CD14-positive monocyte (primary cell): ENCODE data around the gene DAPK2. TPM values are rescaled to one million over a fixed set of nuclear protein-coding genes. Genes with fewer than 3 reads are reported as not detected.

ENCODE experiments used
- DNase-seq, 3 donors: peaks; one replicate each; pipeline ENCODE4 v3.0.0-alpha.2; 2011 to 2022
- H2AFZ ChIP-seq: 2 replicates; pipeline ENCODE4 v1.6.0; 2012; ENCODE audit warnings: mild to moderate bottlenecking, low read depth, low read length, inconsistent platforms; ENCODE audit not compliant: insufficient read depth, poor library complexity, severe bottlenecking
- H3K27ac ChIP-seq, 2 donors: 1 replicate in 1 of 2; 2 replicates in 1 of 2; pipeline ENCODE4 v1.5.1; 2012 to 2013; ENCODE audit warnings: low read length in 2 of 2, control low read depth in 1 of 2, inconsistent platforms in 1 of 2, low read depth in 1 of 2, mild to moderate bottlenecking in 1 of 2
- H3K27me3 ChIP-seq, 2 donors: one replicate each; pipeline versions ENCODE4 v1.6.0 to v1.6.1; 2011 to 2013; ENCODE audit warnings: low read length in 2 of 2; ENCODE audit not compliant: control insufficient read depth in 2 of 2, insufficient read depth in 2 of 2
- H3K36me3 ChIP-seq, 2 donors: replicated peaks in 1 of 2; 1 replicate in 1 of 2; 2 replicates in 1 of 2; pipeline versions ENCODE4 v1.5.1 to v1.6.1; 2012 to 2013; ENCODE audit warnings: low read length in 2 of 2, control low read depth in 1 of 2, inconsistent platforms in 1 of 2, mild to moderate bottlenecking in 1 of 2; ENCODE audit not compliant: insufficient read depth in 2 of 2, control insufficient read depth in 1 of 2
- H3K4me1 ChIP-seq, 2 donors: 1 replicate in 1 of 2; 2 replicates in 1 of 2; pipeline versions ENCODE4 v1.5.1 to v1.6.1; 2012 to 2013; ENCODE audit warnings: low read length in 2 of 2, control low read depth in 1 of 2, inconsistent platforms in 1 of 2, mild to moderate bottlenecking in 1 of 2, moderate library complexity in 1 of 2; ENCODE audit not compliant: insufficient read depth in 2 of 2, control insufficient read depth in 1 of 2
- H3K4me2 ChIP-seq: replicated peaks from 2 replicates; pipeline ENCODE3; 2012; ENCODE audit warnings: low read length, moderate library complexity, mild to moderate bottlenecking; ENCODE audit not compliant: poor library complexity, severe bottlenecking; ENCODE audit errors: extremely low read depth
- H3K4me3 ChIP-seq, 3 experiments: fragments of 200-600 bp in 1 of 3; sonication (generic) in 1 of 3; replicated peaks in 1 of 3; 1 replicate in 2 of 3; 2 replicates in 1 of 3; pipeline ENCODE4 v1.5.1; 2011 to 2013; ENCODE audit warnings: low read length in 3 of 3, mild to moderate bottlenecking in 3 of 3, control low read depth in 2 of 3, low read depth in 2 of 3, inconsistent platforms in 1 of 3, moderate library complexity in 1 of 3
- H3K79me2 ChIP-seq: 2 replicates; pipeline ENCODE4 v1.6.0; 2012; ENCODE audit warnings: mild to moderate bottlenecking, control low read depth, inconsistent platforms, low read length, moderate library complexity; ENCODE audit not compliant: insufficient read depth
- H3K9ac ChIP-seq: 2 replicates; pipeline ENCODE4 v1.6.0; 2017; ENCODE audit warnings: low read length, mild to moderate bottlenecking; ENCODE audit not compliant: insufficient read depth, poor library complexity, severe bottlenecking
- H3K9me3 ChIP-seq, 2 donors: replicated peaks in 1 of 2; 1 replicate in 1 of 2; 2 replicates in 1 of 2; pipeline versions ENCODE4 v1.5.1 to v1.6.1; 2012 to 2013; ENCODE audit warnings: low read length in 2 of 2, control low read depth in 1 of 2; ENCODE audit not compliant: control insufficient read depth in 1 of 2, insufficient read depth in 1 of 2
- H4K20me1 ChIP-seq: 2 replicates; pipeline ENCODE4 v1.6.0; 2012; ENCODE audit warnings: mild to moderate bottlenecking, low read length, control low read depth, moderate library complexity; ENCODE audit not compliant: insufficient read depth
- H3K27ac Mint-ChIP-seq, 7 donors: one replicate each; pipeline ENCODE4 v1.8.0; 2020; ENCODE audit warnings: mild to moderate bottlenecking in 7 of 7, mixed read lengths in 7 of 7, moderate library complexity in 6 of 7, inconsistent platforms in 2 of 7
- H3K27me3 Mint-ChIP-seq, 3 donors: one replicate each; pipeline ENCODE4 v1.8.0; 2021 to 2022; ENCODE audit warnings: low read depth in 3 of 3, mild to moderate bottlenecking in 3 of 3, mixed read lengths in 3 of 3, moderate library complexity in 3 of 3, inconsistent platforms in 1 of 3
- H3K36me3 Mint-ChIP-seq, 2 donors: one replicate each; pipeline ENCODE4 v1.8.0; 2020; ENCODE audit warnings: mixed read lengths in 2 of 2, inconsistent platforms in 1 of 2, mild to moderate bottlenecking in 1 of 2
- H3K4me1 Mint-ChIP-seq: one replicate; pipeline ENCODE4 v1.8.0; 2020; ENCODE audit warnings: mild to moderate bottlenecking, mixed read lengths
- H3K4me3 Mint-ChIP-seq, 2 donors: one replicate each; pipeline ENCODE4 v1.8.0; 2020; ENCODE audit warnings: mild to moderate bottlenecking in 2 of 2, mixed read lengths in 2 of 2, moderate library complexity in 1 of 2
- H3K9me3 Mint-ChIP-seq, 7 donors: one replicate each; pipeline ENCODE4 v1.8.0; 2020 to 2022; ENCODE audit warnings: mixed read lengths in 7 of 7, mild to moderate bottlenecking in 6 of 7, moderate library complexity in 6 of 7, inconsistent platforms in 2 of 7
- CTCF ChIP-seq: fragments of 200-600 bp; IDR thresholded peaks from one replicate; pipeline ENCODE4 v1.8.0; 2022; ENCODE audit warnings: antibody characterized with exemption, mild to moderate bottlenecking
- WGBS: methylation state at CpG from one replicate; pipeline ENCODE4 v1.1.5; 2013; ENCODE audit warnings: missing lambda C conversion rate; ENCODE audit not compliant: insufficient coverage; 5-methylcytosine and 5-hydroxymethylcytosine counted together
- intact Hi-C, 2 donors: fragments of 100-400 bp; cut with micrococcal nuclease; formaldehyde crosslinking; loops; one replicate each; pipeline versions ENCODE4 v1.15.0 to v1.15.1; 2023
- polyA plus RNA-seq, 3 donors: library from polyadenylated mRNA; depleted of rRNA in 1 of 3; unstranded in 2 of 3; stranded (reverse) in 1 of 3; fragments of 300-500 nt in 2 of 3; fragments of >200 nt in 1 of 3; fragmentation: Illumina TruSeq in 2 of 3; gene quantifications; 1 replicate in 2 of 3; 2 replicates in 1 of 3; pipeline ENCODE4 v1.2.3, GENCODE V29; 2012 to 2021

Gene DAPK2
- polyA plus RNA-seq, 3 donors, result 0.59 to 4.1 (median 2.1) TPM

GRCh38 chr15:63995789-63996188 is 50.5 kb downstream of the DAPK2 start:
- no peaks in the 10 kb centered on the region for H4K20me1 ChIP-seq
- peaks cover 37 to 40% of the 10 kb centered on the region in 2 donors for H3K4me1 ChIP-seq
- no peak overlapping the region for H3K27ac ChIP-seq
- peaks cover 43% of the 10 kb centered on the region for H3K4me1 Mint-ChIP-seq
- no peaks in the 10 kb centered on the region for H3K36me3 ChIP-seq
- no peak overlapping the region for H3K9ac ChIP-seq
- intact Hi-C loops, result no loop called here
- H3K27me3 ChIP-seq, result no peaks in the 10 kb centered on the region
- no peak overlapping the region for H3K4me2 ChIP-seq
- H3K27me3 Mint-ChIP-seq, result peaks cover 0 to 8% (median 3%) of the 10 kb centered on the region in 3 donors
- no peak overlapping the region for H3K27ac Mint-ChIP-seq
- no peak overlapping the region for H2AFZ ChIP-seq
- no peaks in the 10 kb centered on the region for H3K79me2 ChIP-seq
- peaks cover 0 to 2% (median 1%) of the 10 kb centered on the region in 7 donors for H3K9me3 Mint-ChIP-seq
- no peak for DNase-seq
- H3K4me3 Mint-ChIP-seq, result no peak overlapping the region
- WGBS, result no CpG with 5 or more reads among the region's 1 CpG
- no peak overlapping the region for H3K4me3 ChIP-seq
- H3K9me3 ChIP-seq, result no peaks in the 10 kb centered on the region
- peaks cover 0 to 3% of the 10 kb centered on the region in 2 donors for H3K36me3 Mint-ChIP-seq
- TF ChIP-seq CTCF, result no peak

GRCh38 chr15:63994073-63994600 is 52.1 kb downstream of the DAPK2 start:
- H3K36me3 ChIP-seq, result no peaks in the 10 kb centered on the region
- no peak overlapping the region for H3K9ac ChIP-seq
- intact Hi-C loops, result no loop called here
- no peaks in the 10 kb centered on the region for H4K20me1 ChIP-seq
- no peak overlapping the region for H3K27ac ChIP-seq
- H3K79me2 ChIP-seq, result no peaks in the 10 kb centered on the region
- H3K9me3 Mint-ChIP-seq, result peaks cover 0 to 2% (median 0%) of the 10 kb centered on the region in 7 donors
- 83% methylated on average over 1 of the region's 4 CpGs for WGBS
- no peak for DNase-seq
- H3K9me3 ChIP-seq, result no peaks in the 10 kb centered on the region
- H3K27ac Mint-ChIP-seq, result peak overlapping the region in 1 of 7 donors; percentile 65
- H2AFZ ChIP-seq, result no peak overlapping the region
- no peaks in the 10 kb centered on the region for H3K27me3 ChIP-seq
- H3K4me2 ChIP-seq, result no peak overlapping the region
- H3K4me1 ChIP-seq, result peaks cover 27 to 32% of the 10 kb centered on the region in 2 donors
- H3K27me3 Mint-ChIP-seq, result peaks cover 0 to 6% (median 3%) of the 10 kb centered on the region in 3 donors
- peaks cover 35% of the 10 kb centered on the region for H3K4me1 Mint-ChIP-seq
- no peaks in the 10 kb centered on the region for H3K36me3 Mint-ChIP-seq
- no peak overlapping the region for H3K4me3 ChIP-seq
- H3K4me3 Mint-ChIP-seq, result no peak overlapping the region
- TF ChIP-seq CTCF, result no peak
